SK-N-SH treated with all-trans-retinoic acid at 6 μM for 48 hours (cell line): ENCODE data around the gene CARTPT.

Experiments
- ARNTL ChIP-seq: fragments of 450-650 bp; formaldehyde crosslinking; IDR thresholded peaks from 2 replicates; pipeline ENCODE4 v1.5.0; 2020; ENCODE audit warnings: low read depth, mild to moderate bottlenecking, moderate library complexity, borderline replicate concordance
- GLIS3 ChIP-seq: fragments of 250-450 bp; sonication (Bioruptor Pico); IDR thresholded peaks from 2 replicates; pipeline ENCODE4 v1.5.0; 2020; ENCODE audit warnings: mild to moderate bottlenecking, moderate library complexity
- ISL1 ChIP-seq: fragments of 250-450 bp; sonication (Bioruptor Pico); IDR thresholded peaks from 2 replicates; pipeline ENCODE4 v2.1.2; 2022; ENCODE audit warnings: mild to moderate bottlenecking, moderate library complexity
- PPARA ChIP-seq: fragments of 250-450 bp; sonication (Bioruptor Pico); IDR thresholded peaks from 2 replicates; pipeline ENCODE4 v1.5.0; 2020; ENCODE audit warnings: mild to moderate bottlenecking, borderline replicate concordance
- TOX ChIP-seq: fragments of 250-450 bp; sonication (Bioruptor Pico); IDR thresholded peaks from 2 replicates; pipeline ENCODE4 v1.8.0; 2021; ENCODE audit warnings: mild to moderate bottlenecking, moderate library complexity, borderline replicate concordance
- ZFP3 ChIP-seq: fragments of 250-450 bp; sonication (Bioruptor Pico); IDR thresholded peaks from 2 replicates; pipeline ENCODE4 v1.5.0; 2020; ENCODE audit warnings: mild to moderate bottlenecking, moderate library complexity
- ZFP30 ChIP-seq: fragments of 450-650 bp; formaldehyde crosslinking; IDR thresholded peaks from 2 replicates; pipeline ENCODE4 v1.5.0; 2022; ENCODE audit warnings: mild to moderate bottlenecking, moderate library complexity
- ZNF565 ChIP-seq: fragments of 450-650 bp; formaldehyde crosslinking; conservative IDR thresholded peaks from 2 replicates; pipeline ENCODE4 v1.5.0; 2020; ENCODE audit warnings: low read depth, mild to moderate bottlenecking, moderate library complexity
- ZNF70 ChIP-seq: fragments of 450-650 bp; formaldehyde crosslinking; IDR thresholded peaks from 2 replicates; pipeline ENCODE4 v1.5.0; 2020; ENCODE audit warnings: mild to moderate bottlenecking, moderate library complexity
- ZNF8 ChIP-seq: fragments of 450-650 bp; formaldehyde crosslinking; IDR thresholded peaks from 2 replicates; pipeline ENCODE4 v1.5.0; 2020; ENCODE audit warnings: mild to moderate bottlenecking, moderate library complexity
- TF ChIP-seq, protein P1 (sequence below): fragments of 250-450 bp; sonication (Bioruptor Pico); IDR thresholded peaks from 2 replicates; pipeline ENCODE4 v1.5.1; 2020; ENCODE audit warnings: low read depth, mild to moderate bottlenecking, moderate library complexity
- TF ChIP-seq, protein P2 (sequence below): fragments of 250-450 bp; sonication (Bioruptor Pico); IDR thresholded peaks from 2 replicates; pipeline ENCODE4 v1.8.0; 2021; ENCODE audit warnings: low read depth, mild to moderate bottlenecking, moderate library complexity, borderline replicate concordance

DNA sequence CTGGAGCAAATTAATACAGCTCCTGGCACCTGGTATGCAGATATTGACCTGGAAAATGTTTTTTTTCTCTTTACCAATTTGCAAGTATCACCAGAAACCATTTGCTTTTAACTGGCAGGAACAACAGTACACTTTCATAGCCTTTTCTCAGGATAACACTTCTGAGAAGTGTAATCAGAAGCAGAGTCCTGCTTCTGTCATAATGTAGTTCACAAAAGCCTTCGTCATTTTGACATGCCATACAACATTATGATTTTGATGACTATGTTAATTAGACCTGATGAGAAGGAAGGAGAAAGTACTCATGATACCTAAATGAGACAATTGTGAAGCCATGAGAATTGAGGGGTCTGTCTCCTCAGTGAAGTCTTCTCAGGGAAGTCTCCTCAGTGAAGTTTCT is 41.1 kb upstream of the CARTPT start:
- TF ChIP-seq, protein P1, sequence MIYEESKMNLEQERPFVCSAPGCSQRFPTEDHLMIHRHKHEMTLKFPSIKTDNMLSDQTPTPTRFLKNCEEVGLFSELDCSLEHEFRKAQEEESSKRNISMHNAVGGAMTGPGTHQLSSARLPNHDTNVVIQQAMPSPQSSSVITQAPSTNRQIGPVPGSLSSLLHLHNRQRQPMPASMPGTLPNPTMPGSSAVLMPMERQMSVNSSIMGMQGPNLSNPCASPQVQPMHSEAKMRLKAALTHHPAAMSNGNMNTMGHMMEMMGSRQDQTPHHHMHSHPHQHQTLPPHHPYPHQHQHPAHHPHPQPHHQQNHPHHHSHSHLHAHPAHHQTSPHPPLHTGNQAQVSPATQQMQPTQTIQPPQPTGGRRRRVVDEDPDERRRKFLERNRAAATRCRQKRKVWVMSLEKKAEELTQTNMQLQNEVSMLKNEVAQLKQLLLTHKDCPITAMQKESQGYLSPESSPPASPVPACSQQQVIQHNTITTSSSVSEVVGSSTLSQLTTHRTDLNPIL = no peak
- no peak for TF ChIP-seq ZNF565
- no peak for TF ChIP-seq GLIS3 (CRISPR knock-in tag)
- no peak for TF ChIP-seq PPARA (CRISPR knock-in tag)
- TF ChIP-seq ZNF8 (CRISPR knock-in tag) = no peak
- no peak for TF ChIP-seq ZFP3 (CRISPR knock-in tag)
- TF ChIP-seq ISL1 (CRISPR knock-in tag) = no peak
- no peak for TF ChIP-seq ZNF70 (CRISPR knock-in tag)
- no peak for TF ChIP-seq ZFP30 (CRISPR knock-in tag)
- no peak for TF ChIP-seq ARNTL (CRISPR knock-in tag)
- TF ChIP-seq TOX = no peak
- TF ChIP-seq, protein P2, sequence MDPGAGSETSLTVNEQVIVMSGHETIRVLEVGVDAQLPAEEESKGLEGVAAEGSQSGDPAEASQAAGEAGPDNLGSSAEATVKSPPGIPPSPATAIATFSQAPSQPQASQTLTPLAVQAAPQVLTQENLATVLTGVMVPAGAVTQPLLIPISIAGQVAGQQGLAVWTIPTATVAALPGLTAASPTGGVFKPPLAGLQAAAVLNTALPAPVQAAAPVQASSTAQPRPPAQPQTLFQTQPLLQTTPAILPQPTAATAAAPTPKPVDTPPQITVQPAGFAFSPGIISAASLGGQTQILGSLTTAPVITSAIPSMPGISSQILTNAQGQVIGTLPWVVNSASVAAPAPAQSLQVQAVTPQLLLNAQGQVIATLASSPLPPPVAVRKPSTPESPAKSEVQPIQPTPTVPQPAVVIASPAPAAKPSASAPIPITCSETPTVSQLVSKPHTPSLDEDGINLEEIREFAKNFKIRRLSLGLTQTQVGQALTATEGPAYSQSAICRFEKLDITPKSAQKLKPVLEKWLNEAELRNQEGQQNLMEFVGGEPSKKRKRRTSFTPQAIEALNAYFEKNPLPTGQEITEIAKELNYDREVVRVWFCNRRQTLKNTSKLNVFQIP (CRISPR knock-in tag) = no peak
